Mesothelial cell of epicardium (in vitro differentiated cells): ENCODE data around the gene MEA1. TPM values are rescaled to one million over a fixed set of nuclear protein-coding genes. Genes with fewer than 3 reads are reported as not detected.
"Not testable (repeated sequence)": the region's sequence is repeated elsewhere in the genome, so short reads cannot be mapped to it uniquely, and the experiment has no call there.

Experiments used
- DNase-seq, 2 experiments: peaks; one replicate each; pipeline ENCODE4 v3.0.0; 2021; ENCODE audit warnings: low spot score in 2 of 2; ENCODE audit not compliant: unreplicated experiment in 2 of 2
- H3K27ac Mint-ChIP-seq: 2 replicates; pipeline ENCODE4 v1.8.0; 2021; ENCODE audit warnings: mixed read lengths
- H3K27me3 Mint-ChIP-seq: 2 replicates; pipeline ENCODE4 v1.8.0; 2021; ENCODE audit warnings: low read depth, mixed read lengths
- H3K36me3 Mint-ChIP-seq: 2 replicates; pipeline ENCODE4 v1.8.0; 2021; ENCODE audit warnings: mixed read lengths
- H3K4me1 Mint-ChIP-seq: 2 replicates; pipeline ENCODE4 v1.8.0; 2021; ENCODE audit warnings: mixed read lengths
- H3K4me3 Mint-ChIP-seq: 2 replicates; pipeline ENCODE4 v1.8.0; 2021; ENCODE audit warnings: mild to moderate bottlenecking, moderate library complexity, mixed read lengths
- H3K9me3 Mint-ChIP-seq: 2 replicates; pipeline ENCODE4 v1.8.0; 2021; ENCODE audit warnings: mixed read lengths
- total RNA-seq: library from RNA; stranded (reverse); gene quantifications from 3 replicates; pipeline ENCODE4 v1.2.1, GENCODE V29; 2021
- TF ChIP-seq, protein P1 (sequence below): fragments of 200-600 bp; sonication (generic); IDR thresholded peaks from one replicate; pipeline ENCODE4 v1.5.0; 2021; ENCODE audit warnings: antibody characterized with exemption; ENCODE audit not compliant: unreplicated experiment

The MEA1 gene
- total RNA-seq, 1 donor from 2014 or later = 60.1 TPM

DNA sequence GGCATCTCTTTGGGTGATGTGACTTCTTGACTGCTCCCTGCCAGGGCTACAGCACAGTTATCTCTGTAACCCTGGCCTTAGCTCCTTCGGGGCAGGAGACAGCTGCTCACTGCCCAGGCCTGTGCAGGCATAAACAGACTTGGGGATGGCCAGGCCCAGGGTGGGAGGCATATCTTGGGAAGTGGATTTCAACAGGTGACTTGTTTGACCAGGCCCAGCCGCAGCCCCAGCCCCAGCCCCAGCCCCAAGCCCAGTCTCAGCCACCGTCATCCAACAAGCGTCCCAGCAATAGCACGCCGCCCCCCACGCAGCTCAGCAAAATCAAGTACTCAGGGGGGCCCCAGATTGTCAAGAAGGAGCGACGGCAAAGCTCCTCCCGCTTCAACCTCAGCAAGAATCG is 7.5 kb downstream of the MEA1 start:
- no peak for DNase-seq
- Mint-ChIP-seq H3K27me3 (no peaks in the 10 kb centered on the region), H3K4me3 (no peak overlapping the region), H3K27ac (no peak overlapping the region), H3K36me3 (peaks cover 21% of the 10 kb centered on the region), H3K4me1 (no peaks in the 10 kb centered on the region), H3K9me3 (no peaks in the 10 kb centered on the region)
- TF ChIP-seq, protein P1, sequence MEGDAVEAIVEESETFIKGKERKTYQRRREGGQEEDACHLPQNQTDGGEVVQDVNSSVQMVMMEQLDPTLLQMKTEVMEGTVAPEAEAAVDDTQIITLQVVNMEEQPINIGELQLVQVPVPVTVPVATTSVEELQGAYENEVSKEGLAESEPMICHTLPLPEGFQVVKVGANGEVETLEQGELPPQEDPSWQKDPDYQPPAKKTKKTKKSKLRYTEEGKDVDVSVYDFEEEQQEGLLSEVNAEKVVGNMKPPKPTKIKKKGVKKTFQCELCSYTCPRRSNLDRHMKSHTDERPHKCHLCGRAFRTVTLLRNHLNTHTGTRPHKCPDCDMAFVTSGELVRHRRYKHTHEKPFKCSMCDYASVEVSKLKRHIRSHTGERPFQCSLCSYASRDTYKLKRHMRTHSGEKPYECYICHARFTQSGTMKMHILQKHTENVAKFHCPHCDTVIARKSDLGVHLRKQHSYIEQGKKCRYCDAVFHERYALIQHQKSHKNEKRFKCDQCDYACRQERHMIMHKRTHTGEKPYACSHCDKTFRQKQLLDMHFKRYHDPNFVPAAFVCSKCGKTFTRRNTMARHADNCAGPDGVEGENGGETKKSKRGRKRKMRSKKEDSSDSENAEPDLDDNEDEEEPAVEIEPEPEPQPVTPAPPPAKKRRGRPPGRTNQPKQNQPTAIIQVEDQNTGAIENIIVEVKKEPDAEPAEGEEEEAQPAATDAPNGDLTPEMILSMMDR = no peak

- Mint-ChIP-seq H3K27me3 (no peaks in the 10 kb centered on the region), H3K4me3 (no peak overlapping the region), H3K4me1 (no peaks in the 10 kb centered on the region), H3K27ac (no peak overlapping the region), H3K36me3 (peaks cover 21% of the 10 kb centered on the region), H3K9me3 (no peaks in the 10 kb centered on the region)
- TF ChIP-seq, protein P1 = no peak
- DNase-seq = no peak
Observed at GRCh38 chr6:43005844-43006243, 7.9 kb downstream of the MEA1 start.

DNA sequence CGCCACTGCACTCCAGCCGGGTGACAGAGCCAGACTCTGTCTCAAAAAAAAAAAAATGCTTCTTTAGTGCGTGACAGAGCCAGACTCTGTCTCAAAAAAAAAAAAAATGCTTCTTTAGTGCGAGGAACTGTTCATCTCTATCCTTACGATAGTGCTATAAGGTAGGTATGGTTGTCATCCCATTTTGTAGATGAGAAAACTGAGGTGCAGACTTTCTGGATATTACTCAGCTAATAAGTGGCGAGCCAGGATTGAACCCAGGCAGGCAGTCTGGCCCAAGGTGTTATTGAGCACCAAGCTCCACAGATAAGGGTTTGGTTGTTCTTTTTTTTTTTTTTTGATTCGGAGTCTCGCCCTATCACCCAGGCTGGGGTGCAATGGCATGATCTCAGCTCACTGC is 11.9 kb downstream of the MEA1 start:
- Mint-ChIP-seq H3K27ac (no peak overlapping the region), H3K4me1 (no peaks in the 10 kb centered on the region), H3K27me3 (no peaks in the 10 kb centered on the region), H3K36me3 (peaks cover 10% of the 10 kb centered on the region), H3K4me3 (no peak overlapping the region), H3K9me3 (no peaks in the 10 kb centered on the region)
- TF ChIP-seq, protein P1 = no peak
- no peak for DNase-seq

- H3K27ac Mint-ChIP-seq, H3K27me3 Mint-ChIP-seq, H3K9me3 Mint-ChIP-seq, DNase-seq, H3K4me3 Mint-ChIP-seq, H3K36me3 Mint-ChIP-seq, H3K4me1 Mint-ChIP-seq: not testable (repeated sequence)
Observed at GRCh38 chr6:42998205-42998604, 15.5 kb downstream of the MEA1 start.

DNA sequence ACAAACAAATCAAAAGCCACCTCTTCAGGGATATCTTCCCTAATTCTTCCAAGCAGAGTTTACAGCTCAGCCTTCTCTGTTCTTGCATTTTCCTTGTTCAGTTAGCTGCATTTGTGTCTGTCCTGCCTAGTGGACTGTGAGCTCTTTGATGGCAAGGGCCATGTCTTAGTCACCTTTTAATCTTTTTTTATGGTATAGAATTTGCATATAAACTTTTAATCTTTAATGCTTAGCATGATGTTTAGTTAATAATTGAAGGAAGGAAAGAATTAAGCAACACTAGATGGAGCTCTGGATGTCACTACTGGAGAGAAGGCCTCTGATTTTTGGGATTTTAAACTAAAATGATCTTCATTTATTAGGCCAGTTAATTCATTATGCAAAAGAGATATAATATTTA is 17.2 kb downstream of the MEA1 start:
- Mint-ChIP-seq H3K9me3 (no peaks in the 10 kb centered on the region), H3K27me3 (no peaks in the 10 kb centered on the region), H3K4me1 (no peaks in the 10 kb centered on the region), H3K36me3 (peaks cover 7% of the 10 kb centered on the region), H3K27ac (peak overlapping the region; percentile 40), H3K4me3 (no peak overlapping the region)
- DNase-seq = no peak
- TF ChIP-seq, protein P1 = no peak

- TF ChIP-seq, protein P1 = no peak
- Mint-ChIP-seq H3K27me3 (no peaks in the 10 kb centered on the region), H3K9me3 (no peaks in the 10 kb centered on the region), H3K27ac (no peak overlapping the region), H3K36me3 (peaks cover 20% of the 10 kb centered on the region), H3K4me1 (no peaks in the 10 kb centered on the region), H3K4me3 (no peak overlapping the region)
- DNase-seq = no peak
Observed at GRCh38 chr6:42993445-42993844, 20.3 kb downstream of the MEA1 start.
